Purkinje cell (primary cell): ENCODE data around the gene ARL17A. TPM values are rescaled to one million over a fixed set of nuclear protein-coding genes. Genes with fewer than 3 reads are reported as not detected.

Experiments used
- polyA plus RNA-seq: library from polyadenylated mRNA; unstranded; fragments of >200 nt; fragmentation: Nextera tagmentation; gene quantifications from 2 replicates; pipeline ENCODE4 v1.2.1, GENCODE V29; 2014

Gene ARL17A
- polyA plus RNA-seq, result 3.2 and 3.8 TPM in 2 replicates

DNA sequence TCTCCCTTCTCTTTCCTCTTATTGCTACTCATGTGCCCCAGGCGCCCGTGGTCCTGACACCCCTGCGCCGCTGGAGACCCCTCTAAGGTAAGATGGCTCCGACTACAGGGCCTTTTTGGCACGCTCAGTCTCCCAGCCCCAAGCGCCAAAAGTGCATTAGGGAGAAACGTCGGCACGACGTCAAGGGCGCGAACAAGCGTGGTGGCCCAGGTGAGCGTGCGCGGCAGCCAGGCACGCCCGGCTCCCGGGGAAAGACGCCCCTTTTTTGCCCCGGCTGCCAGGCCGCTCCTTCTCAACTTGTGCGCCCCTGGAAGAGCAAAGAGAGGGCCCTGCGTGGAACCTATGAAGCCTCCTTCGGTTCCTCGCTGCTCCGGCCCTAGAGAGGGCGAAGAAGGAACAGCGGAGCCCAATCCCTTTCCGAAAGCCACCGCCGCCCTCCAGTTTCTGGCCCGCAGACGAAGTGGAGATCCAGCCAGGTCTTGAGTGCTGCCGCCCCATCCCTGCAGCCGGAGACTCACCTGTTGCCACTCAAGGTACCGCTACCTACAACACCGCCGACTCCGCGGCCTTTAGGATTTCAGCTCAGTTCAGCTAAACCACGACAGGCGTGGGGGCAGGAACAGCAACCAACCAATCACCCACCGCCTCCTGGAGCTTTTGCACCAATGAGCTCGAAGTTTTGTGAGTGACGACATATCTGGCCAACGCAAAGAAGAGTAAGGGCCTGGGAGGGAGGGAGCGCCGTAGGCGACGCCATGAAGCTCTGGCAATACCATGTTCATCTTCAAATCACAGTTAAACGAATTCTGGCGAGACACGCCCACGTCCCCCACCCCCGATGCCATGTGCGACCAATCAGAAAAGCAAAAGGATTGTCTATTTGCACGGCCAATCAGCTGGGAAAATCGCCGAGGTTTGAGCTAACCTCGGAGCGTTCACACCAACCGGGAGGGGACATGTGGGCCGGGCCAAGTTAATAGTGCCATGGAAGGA is at the start of gene ARL17A:
Gene ARL17A, minus strand, starts transcription at position 609 of the 993 bp plus-strand sequence. CDS start 3,369 bp downstream, outside the sequence.

DNA sequence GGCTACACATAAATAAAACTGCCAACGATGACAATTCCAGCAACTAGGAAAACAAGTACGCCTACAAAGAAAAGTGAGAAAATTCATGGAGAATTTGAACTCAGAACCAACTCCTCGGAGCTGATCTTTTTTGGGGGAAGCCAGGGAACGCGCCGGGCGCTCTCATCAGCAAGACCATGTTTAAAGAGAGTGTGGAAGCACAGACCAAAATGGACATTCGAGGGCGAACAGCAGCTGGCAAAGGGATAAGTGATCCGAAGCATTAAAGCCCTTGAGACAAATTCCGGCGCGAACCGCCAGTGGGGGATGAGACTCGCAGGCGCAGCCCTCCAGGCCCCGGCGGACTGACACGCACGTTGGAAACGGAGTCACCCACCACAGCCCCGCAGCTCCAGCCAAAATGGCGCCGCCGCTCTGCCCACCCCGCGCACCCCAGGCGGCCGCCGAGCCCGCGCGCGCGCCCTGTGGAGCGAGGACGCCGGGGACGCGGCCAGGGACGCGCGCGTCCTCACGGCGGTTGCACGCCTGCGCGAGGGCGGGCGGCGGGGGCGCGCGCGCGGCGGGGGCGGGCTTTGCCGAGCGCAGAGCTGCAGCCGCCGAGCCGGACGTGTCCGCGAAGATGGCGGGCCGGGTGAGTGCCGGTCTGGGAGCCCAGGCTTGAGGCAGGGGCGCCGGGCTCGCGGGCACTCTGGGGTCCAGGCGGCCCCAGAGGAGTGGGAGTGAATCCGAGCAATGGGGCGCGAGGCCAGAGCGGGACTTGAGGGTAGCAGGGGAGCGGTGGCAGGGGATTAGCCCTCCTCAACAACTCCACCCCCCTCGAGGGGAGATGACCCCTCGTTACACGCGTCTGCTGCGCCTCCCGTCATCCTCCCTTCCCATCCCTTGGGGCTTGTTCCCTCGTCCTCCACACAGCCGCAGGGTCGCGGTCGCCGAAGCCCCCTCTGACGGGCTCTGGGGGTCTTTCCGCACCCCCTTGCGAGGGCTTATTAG is 11.0 kb upstream of the ARL17A start, which contains the start of gene NSF:
Gene NSF, plus strand, starts transcription at position 513 of the 990 bp plus-strand sequence. Its CDS starts 107 bp downstream, at position 620.

DNA sequence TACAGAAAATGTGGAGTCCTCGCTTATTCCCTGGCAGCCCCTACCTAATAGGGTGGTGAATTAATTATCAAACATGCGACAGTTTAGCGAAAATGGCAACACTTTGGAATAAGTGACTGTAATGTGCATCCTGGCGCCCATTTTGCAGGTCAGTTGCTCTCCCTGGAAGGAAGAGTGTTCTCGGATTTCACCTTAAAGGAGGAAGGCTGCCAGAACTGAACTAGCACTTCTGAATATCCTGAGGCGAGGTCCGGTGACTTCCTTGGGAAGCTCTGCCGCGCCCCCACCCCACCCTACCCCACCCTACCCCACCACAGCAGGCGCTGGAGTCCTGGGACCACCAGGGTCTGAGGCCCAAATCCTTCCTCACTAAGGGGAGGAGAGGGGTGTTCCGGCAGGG is 67.3 kb downstream of the ARL17A start, which contains the start of gene LRRC37A2:
Gene LRRC37A2, plus strand, starts transcription at position 301 of the 400 bp plus-strand sequence. CDS start 245 bp downstream, outside the sequence.

Other genes starting within 250 kb of the ARL17A start
- gene ARL17B, start 217.9 kb downstream of the ARL17A start, polyA plus RNA-seq, result 24.9 and 34.0 TPM in 2 replicates
- 1.7 and 7.4 TPM in 2 replicates for gene LRRC37A2, start 67.2 kb downstream of the ARL17A start, polyA plus RNA-seq
- gene NSF, start 11.0 kb upstream of the ARL17A start, polyA plus RNA-seq, result 290 and 383 TPM in 2 replicates
- 9.9 and 11.2 TPM in 2 replicates for gene WNT3, start 239.0 kb upstream of the ARL17A start, polyA plus RNA-seq